OCI-LY3 (cell line): ENCODE data around the gene RPS6KB2.

Source experiments
- CTCF ChIP-seq: fragments of 200-600, 300-600 bp; sonication (generic); IDR thresholded peaks from 2 replicates; pipeline ENCODE4 v1.5.1; 2014; ENCODE audit warnings: antibody characterized with exemption, low read length, low read depth
- EZH2phosphoT487 ChIP-seq: fragments of 200-600 bp; shearing (Covaris generic); IDR thresholded peaks from 2 replicates; pipeline ENCODE4 v1.6.1; 2018; ENCODE audit warnings: antibody characterized with exemption, mixed run types, low read depth

GRCh38 chr11:67398661-67399563, 29.4 kb upstream of the RPS6KB2 start:
- TF ChIP-seq CTCF = no peak
- no peak for TF ChIP-seq EZH2phosphoT487
